Measurements from ENCODE around the gene DDIT3. TPM values are rescaled to one million over a fixed set of nuclear protein-coding genes. Genes with fewer than 3 reads are reported as not detected.

DDIT3 gene
- total RNA-seq, 1 experiment from 2014 or later, result 17.1 TPM

DNA sequence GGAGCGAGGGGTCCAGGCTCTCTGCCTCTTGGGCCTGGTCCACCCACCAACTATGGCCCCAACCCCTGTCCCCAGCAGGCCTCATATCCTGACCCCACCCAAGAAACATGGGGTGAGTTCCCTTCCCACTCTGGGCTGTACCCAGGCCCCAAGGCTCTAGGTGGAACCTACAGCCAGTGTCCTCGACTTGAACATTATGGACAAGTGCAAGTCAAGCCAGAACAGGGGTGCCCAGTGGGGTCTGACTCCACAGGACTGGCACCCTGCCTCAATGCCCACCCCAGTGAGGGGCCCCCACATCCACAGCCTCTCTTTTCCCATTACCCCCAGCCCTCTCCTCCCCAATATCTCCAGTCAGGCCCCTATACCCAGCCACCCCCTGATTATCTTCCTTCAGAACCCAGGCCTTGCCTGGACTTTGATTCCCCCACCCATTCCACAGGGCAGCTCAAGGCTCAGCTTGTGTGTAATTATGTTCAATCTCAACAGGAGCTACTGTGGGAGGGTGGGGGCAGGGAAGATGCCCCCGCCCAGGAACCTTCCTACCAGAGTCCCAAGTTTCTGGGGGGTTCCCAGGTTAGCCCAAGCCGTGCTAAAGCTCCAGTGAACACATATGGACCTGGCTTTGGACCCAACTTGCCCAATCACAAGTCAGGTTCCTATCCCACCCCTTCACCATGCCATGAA, 49.2 kb downstream of the DDIT3 start:
- DNase-seq, result no peak
- Histone ChIP-seq H3K4me3 (no peak overlapping the region), H3K27me3 (peaks cover 36% of the 10 kb centered on the region), H3K36me3 (no peaks in the 10 kb centered on the region), H3K9me3 (no peaks in the 10 kb centered on the region)

DNA sequence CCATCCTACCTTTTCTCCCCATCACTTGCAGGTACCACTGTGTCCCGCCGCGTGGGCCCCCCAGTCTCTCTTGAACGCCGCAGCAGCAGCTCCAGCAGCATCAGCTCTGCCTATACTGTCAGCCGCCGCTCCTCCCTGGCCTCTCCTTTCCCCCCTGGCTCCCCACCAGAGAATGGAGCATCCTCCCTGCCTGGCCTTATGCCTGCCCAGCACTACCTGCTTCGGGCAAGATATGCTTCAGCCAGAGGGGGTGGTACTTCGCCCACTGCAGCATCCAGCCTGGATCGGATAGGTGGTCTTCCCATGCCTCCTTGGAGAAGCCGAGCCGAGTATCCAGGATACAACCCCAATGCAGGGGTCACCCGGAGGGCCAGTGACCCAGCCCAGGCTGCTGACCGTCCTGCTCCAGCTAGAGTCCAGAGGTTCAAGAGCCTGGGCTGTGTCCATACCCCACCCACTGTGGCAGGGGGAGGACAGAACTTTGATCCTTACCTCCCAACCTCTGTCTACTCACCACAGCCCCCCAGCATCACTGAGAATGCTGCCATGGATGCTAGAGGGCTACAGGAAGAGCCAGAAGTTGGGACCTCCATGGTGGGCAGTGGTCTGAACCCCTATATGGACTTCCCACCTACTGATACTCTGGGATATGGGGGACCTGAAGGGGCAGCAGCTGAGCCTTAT, 49.9 kb downstream of the DDIT3 start:
- no peaks in the 10 kb centered on the region for H3K9me3 ChIP-seq
- DNase-seq, result no peak
- H3K36me3 ChIP-seq, result no peaks in the 10 kb centered on the region
- no peak overlapping the region for H3K4me3 ChIP-seq
- H3K27me3 ChIP-seq, result peaks cover 32% of the 10 kb centered on the region

DNA sequence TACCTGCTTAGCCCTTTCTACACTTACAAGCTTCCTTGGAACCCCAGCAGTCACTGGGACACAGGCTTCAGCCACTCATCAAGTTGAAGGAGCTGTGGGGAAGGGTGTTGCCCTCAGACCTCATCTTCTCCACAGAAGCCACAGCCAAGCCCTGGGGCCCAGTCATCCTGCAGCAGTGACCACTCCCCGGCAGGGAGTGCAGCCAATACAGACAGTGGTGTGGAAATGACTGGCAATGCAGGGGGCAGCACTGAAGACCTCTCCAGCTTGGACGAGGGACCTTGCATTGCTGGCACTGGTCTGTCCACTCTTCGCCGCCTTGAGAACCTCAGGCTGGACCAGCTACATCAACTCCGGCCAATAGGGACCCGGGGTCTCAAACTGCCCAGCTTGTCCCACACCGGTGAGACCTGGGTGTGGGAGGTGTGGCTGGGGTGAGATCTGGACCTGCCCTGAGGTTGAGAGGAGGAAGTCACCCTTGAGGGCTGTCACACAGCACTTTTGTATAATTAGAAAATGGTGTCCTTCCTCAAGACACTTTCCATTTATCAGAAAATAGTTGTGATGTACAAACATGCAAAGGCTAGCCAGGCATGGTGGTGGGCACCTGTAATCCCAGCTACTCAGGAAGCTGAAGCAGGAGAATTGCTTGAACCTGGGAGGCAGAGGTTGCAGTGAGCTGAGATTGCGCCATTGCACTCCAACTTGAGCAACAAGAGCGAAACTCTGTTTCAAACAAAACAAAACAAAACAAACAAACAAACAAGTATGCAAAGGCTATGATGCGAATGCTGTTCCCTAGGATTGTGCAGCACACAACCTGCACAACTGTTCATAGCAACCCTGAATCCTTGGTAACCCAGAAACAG, 50.8 kb downstream of the DDIT3 start:
- Histone ChIP-seq H3K4me3 (no peak overlapping the region), H3K9me3 (no peaks in the 10 kb centered on the region), H3K27me3 (peaks cover 25% of the 10 kb centered on the region), H3K36me3 (no peaks in the 10 kb centered on the region)
- DNase-seq, result no peak

DNA sequence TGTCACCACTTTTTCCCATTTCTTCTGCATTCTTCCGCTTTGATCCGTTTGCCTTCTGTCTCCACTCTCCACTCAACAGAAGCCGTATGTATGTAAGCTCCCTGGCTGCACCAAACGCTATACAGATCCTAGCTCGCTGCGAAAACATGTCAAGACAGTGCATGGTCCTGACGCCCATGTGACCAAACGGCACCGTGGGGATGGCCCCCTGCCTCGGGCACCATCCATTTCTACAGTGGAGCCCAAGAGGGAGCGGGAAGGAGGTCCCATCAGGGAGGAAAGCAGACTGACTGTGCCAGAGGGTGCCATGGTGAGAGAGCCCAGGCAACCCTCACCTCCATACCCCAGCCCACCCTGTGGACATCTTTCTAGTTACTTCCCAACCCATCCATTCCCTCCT, 52.4 kb downstream of the DDIT3 start:
- Histone ChIP-seq H3K36me3 (no peaks in the 10 kb centered on the region), H3K4me3 (no peak overlapping the region), H3K27me3 (peaks cover 16% of the 10 kb centered on the region), H3K9me3 (no peaks in the 10 kb centered on the region)
- DNase-seq, result no peak

DNA sequence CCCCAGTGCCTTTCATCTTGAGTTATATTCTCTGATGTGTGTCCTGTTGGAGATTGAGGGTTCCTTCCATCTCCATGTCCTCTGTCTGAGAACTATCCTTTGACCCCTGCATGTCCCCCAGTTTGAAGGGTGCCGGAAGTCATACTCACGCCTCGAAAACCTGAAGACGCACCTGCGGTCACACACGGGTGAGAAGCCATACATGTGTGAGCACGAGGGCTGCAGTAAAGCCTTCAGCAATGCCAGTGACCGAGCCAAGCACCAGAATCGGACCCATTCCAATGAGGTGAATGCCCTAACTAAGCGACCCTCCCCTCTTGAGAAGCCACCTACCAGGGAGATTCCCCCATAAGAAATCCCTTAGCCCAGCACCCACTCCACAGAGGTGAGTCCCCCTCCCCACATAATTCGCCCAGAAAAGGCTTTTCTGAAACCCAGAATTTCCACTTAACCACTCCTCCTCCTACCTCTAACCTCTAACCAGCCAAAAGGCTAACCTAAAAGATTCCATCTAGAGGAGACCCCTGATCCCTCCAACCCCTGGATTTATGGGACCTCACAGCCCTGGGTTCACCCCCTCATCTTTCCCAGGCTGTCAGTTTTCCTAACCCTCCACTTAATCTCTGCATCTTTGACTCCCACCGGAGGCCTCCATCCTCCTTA, 53.0 kb downstream of the DDIT3 start:
- no peaks in the 10 kb centered on the region for H3K9me3 ChIP-seq
- no peak overlapping the region for H3K4me3 ChIP-seq
- no peaks in the 10 kb centered on the region for H3K36me3 ChIP-seq
- DNase-seq, result no peak
- peaks cover 11% of the 10 kb centered on the region for H3K27me3 ChIP-seq

Other genes starting within 250 kb of the DDIT3 start
- 8.2 and 8.7 TPM in 2 replicates for gene R3HDM2, start 89.5 kb downstream of the DDIT3 start, total RNA-seq (2014; rRNA removed; shearing (Covaris generic); ENCODE audit: low replicate concordance)
- not detected in 2 replicates for gene INHBC, start 85.7 kb downstream of the DDIT3 start, total RNA-seq (2014; rRNA removed; shearing (Covaris generic); ENCODE audit: low replicate concordance)
- 3.5 and 7.4 TPM in 2 replicates for gene INHBE, start 65.2 kb downstream of the DDIT3 start, total RNA-seq (2014; rRNA removed; shearing (Covaris generic); ENCODE audit: low replicate concordance)
- 0.03 TPM in 1 of 2 replicates, not detected in the other for gene GLI1, start 60.7 kb downstream of the DDIT3 start, total RNA-seq (2014; rRNA removed; shearing (Covaris generic); ENCODE audit: low replicate concordance)
- not detected in 2 replicates for gene ARHGAP9, start 40.6 kb downstream of the DDIT3 start, total RNA-seq (2014; rRNA removed; shearing (Covaris generic); ENCODE audit: low replicate concordance)
- 245 and 285 TPM in 2 replicates for gene MARS1, start 32.4 kb downstream of the DDIT3 start, total RNA-seq (2014; rRNA removed; shearing (Covaris generic); ENCODE audit: low replicate concordance)
- 0.07 and 3.0 TPM in 2 replicates for gene MBD6, start 2.3 kb upstream of the DDIT3 start, total RNA-seq (2014; rRNA removed; shearing (Covaris generic); ENCODE audit: low replicate concordance)
- 158 and 249 TPM in 2 replicates for gene DCTN2, start 26.7 kb upstream of the DDIT3 start, total RNA-seq (2014; rRNA removed; shearing (Covaris generic); ENCODE audit: low replicate concordance)
- not detected in 2 replicates for gene KIF5A, start 29.5 kb upstream of the DDIT3 start, total RNA-seq (2014; rRNA removed; shearing (Covaris generic); ENCODE audit: low replicate concordance)
- 16.3 and 98.3 TPM in 2 replicates for gene PIP4K2C, start 70.7 kb upstream of the DDIT3 start, total RNA-seq (2014; rRNA removed; shearing (Covaris generic); ENCODE audit: low replicate concordance)
- gene DTX3, start 84.3 kb upstream of the DDIT3 start, total RNA-seq (2014; rRNA removed; shearing (Covaris generic); ENCODE audit: low replicate concordance), result 0.20 and 0.52 TPM in 2 replicates
- 17.0 and 17.4 TPM in 2 replicates for gene ARHGEF25, start 90.9 kb upstream of the DDIT3 start, total RNA-seq (2014; rRNA removed; shearing (Covaris generic); ENCODE audit: low replicate concordance)
- 8.9 and 13.9 TPM in 2 replicates for gene B4GALNT1, start 112.7 kb upstream of the DDIT3 start, total RNA-seq (2014; rRNA removed; shearing (Covaris generic); ENCODE audit: low replicate concordance)
- 139 and 347 TPM in 2 replicates for gene OS9, start 173.6 kb upstream of the DDIT3 start, total RNA-seq (2014; rRNA removed; shearing (Covaris generic); ENCODE audit: low replicate concordance)
- gene AGAP2, start 218.2 kb upstream of the DDIT3 start, total RNA-seq (2014; rRNA removed; shearing (Covaris generic); ENCODE audit: low replicate concordance), result not detected in 2 replicates
- gene TSPAN31, start 224.5 kb upstream of the DDIT3 start, total RNA-seq (2014; rRNA removed; shearing (Covaris generic); ENCODE audit: low replicate concordance), result 21.2 and 24.3 TPM in 2 replicates
- 457 and 516 TPM in 2 replicates for gene CDK4, start 231.8 kb upstream of the DDIT3 start, total RNA-seq (2014; rRNA removed; shearing (Covaris generic); ENCODE audit: low replicate concordance)
- gene MARCHF9, start 234.6 kb upstream of the DDIT3 start, total RNA-seq (2014; rRNA removed; shearing (Covaris generic); ENCODE audit: low replicate concordance), result 2.4 and 4.9 TPM in 2 replicates
- gene CYP27B1, start 246.6 kb upstream of the DDIT3 start, total RNA-seq (2014; rRNA removed; shearing (Covaris generic); ENCODE audit: low replicate concordance), result not detected in 2 replicates